HCT116 (cell line): ENCODE data around the gene HLA-DPB1. TPM values are rescaled to one million over a fixed set of nuclear protein-coding genes. Genes with fewer than 3 reads are reported as not detected.

Source experiments
- ATAC-seq: fragments of 200-7000 bp; cut with Tn5 transposase; 2 replicates; pipeline ENCODE4 v1.9.1; 2020; ENCODE audit warnings: mild to moderate bottlenecking, moderate library complexity
- Bru-seq: library from RNA; stranded (reverse); fragments of 400-500 nt; gene quantifications from one replicate; lab custom pipeline; 2021; lab: Mats Ljungman, UMichigan
- BruChase-seq, 2 experiments: library from RNA; stranded (reverse); fragments of 400-500 nt; gene quantifications; one replicate each; lab custom pipeline; 2021; lab: Mats Ljungman, UMichigan
- BruUV-seq: library from RNA; stranded (reverse); fragments of 400-500 nt; replicated peaks from 2 replicates; lab custom pipeline; 2021; lab: Mats Ljungman, UMichigan
- CTCF ChIA-PET: fragments of 300-600 bp; sonication (Branson Sonifier 250); formaldehyde crosslinking; loops from one replicate; lab custom pipeline; 2021; ENCODE audit warnings: antibody characterized with exemption; lab: Charles Lee
- POLR2A ChIA-PET: fragments of 300-600, 350-600 bp; sonication (Branson Sonifier 250); formaldehyde crosslinking; loops from one replicate; lab custom pipeline; 2021; ENCODE audit warnings: antibody characterized with exemption; lab: Charles Lee
- RAD21 ChIA-PET, 2 experiments: fragments of 300-600 bp; sonication (Branson Sonifier 250); formaldehyde crosslinking; loops; one replicate each; lab custom pipeline; 2023; ENCODE audit warnings: low total read pairs in 2 of 2; ENCODE audit not compliant: uncharacterized antibody in 2 of 2, unreplicated experiment in 2 of 2, low non-redundant PET in 1 of 2; lab: Charles Lee
- DNase-seq: peaks from one replicate; pipeline ENCODE4 v3.0.0-alpha.2; 2010; ENCODE audit warnings: low read depth, low spot score
- H2AFZ ChIP-seq: fragments of 200-600 bp; shearing (Covaris generic), sonication (generic); 2 replicates; pipeline ENCODE4 v1.6.1; 2017; ENCODE audit warnings: low read depth, mixed run types, mixed read lengths, antibody characterized with exemption, low read length; ENCODE audit not compliant: poor library complexity, severe bottlenecking
- H3K27ac ChIP-seq: 2 replicates; pipeline ENCODE4 v1.5.1; 2012; ENCODE audit warnings: low read depth, low read length
- H3K27me3 ChIP-seq: fragments of 200-600 bp; sonication (generic); 2 replicates; pipeline ENCODE4 v1.6.1; 2016; ENCODE audit warnings: mixed run types, low read length, mixed read lengths; ENCODE audit not compliant: insufficient read depth
- H3K36me3 ChIP-seq, 2 experiments: fragments of 200-500 bp in 1 of 2; fragments of 200-600 bp in 1 of 2; sonication (Bioruptor generic) in 1 of 2; sonication (generic) in 1 of 2; 2 replicates each; pipeline versions ENCODE4 v1.5.1 to v1.6.1; 2014 to 2016; ENCODE audit warnings: low read length in 2 of 2, inconsistent platforms in 1 of 2, mixed read lengths in 1 of 2, mixed run types in 1 of 2; ENCODE audit not compliant: insufficient read depth in 2 of 2, control insufficient read depth in 1 of 2
- H3K4me1 ChIP-seq, 2 experiments: fragments of 200-600 bp in 1 of 2; sonication (generic) in 1 of 2; 2 replicates each; pipeline versions ENCODE4 v1.5.1 to v1.6.1; 2012 to 2017; ENCODE audit warnings: low read length in 2 of 2, inconsistent platforms in 1 of 2, mild to moderate bottlenecking in 1 of 2, mixed read lengths in 1 of 2, mixed run types in 1 of 2, moderate library complexity in 1 of 2; ENCODE audit not compliant: insufficient read depth in 2 of 2, control insufficient read depth in 1 of 2
- H3K4me2 ChIP-seq: fragments of 200-600 bp; sonication (generic); 2 replicates; pipeline ENCODE4 v1.6.1; 2017; ENCODE audit warnings: mixed run types, low read length, mixed read lengths
- H3K4me3 ChIP-seq, 2 experiments: fragments of 200-600 bp in 1 of 2; sonication (generic) in 1 of 2; replicated peaks in 1 of 2; 2 replicates each; pipeline ENCODE4 v1.5.1; 2011 to 2016; ENCODE audit warnings: low read length in 2 of 2, control low read depth in 1 of 2, low read depth in 1 of 2, mild to moderate bottlenecking in 1 of 2, mixed read lengths in 1 of 2, mixed run types in 1 of 2
- H3K79me2 ChIP-seq: fragments of 200-600 bp; sonication (generic); 2 replicates; pipeline ENCODE4 v1.6.1; 2017; ENCODE audit warnings: mild to moderate bottlenecking, mixed run types, low read length, moderate library complexity, mixed read lengths; ENCODE audit not compliant: insufficient read depth
- H3K9ac ChIP-seq: fragments of 200-600 bp; sonication (generic); 2 replicates; pipeline ENCODE4 v1.6.1; 2016; ENCODE audit warnings: low read length, mixed read lengths
- H3K9me2 ChIP-seq: fragments of 200-600 bp; sonication (generic), shearing (Covaris generic); 2 replicates; pipeline ENCODE4 v1.6.1; 2017; ENCODE audit warnings: mixed run types, mild to moderate bottlenecking, moderate library complexity; ENCODE audit not compliant: insufficient read depth
- H3K9me3 ChIP-seq, 2 experiments: fragments of 200-500 bp in 1 of 2; fragments of 200-600 bp in 1 of 2; sonication (Bioruptor generic) in 1 of 2; sonication (generic) in 1 of 2; 2 replicates each; pipeline ENCODE4 v1.6.1; 2014 to 2017; ENCODE audit warnings: low read length in 2 of 2, mixed read lengths in 2 of 2, inconsistent platforms in 1 of 2, low read depth in 1 of 2, mild to moderate bottlenecking in 1 of 2, mixed run types in 1 of 2, moderate library complexity in 1 of 2; ENCODE audit not compliant: control insufficient read depth in 1 of 2, insufficient read depth in 1 of 2
- H4K20me1 ChIP-seq: fragments of 200-600 bp; sonication (generic), shearing (Covaris generic); 2 replicates; pipeline ENCODE4 v1.6.1; 2017; ENCODE audit warnings: mixed run types, mild to moderate bottlenecking, moderate library complexity; ENCODE audit not compliant: insufficient read depth
- JUND ChIP-seq: IDR thresholded peaks from 2 replicates; pipeline ENCODE4 v1.6.1; 2012
- REST ChIP-seq: IDR thresholded peaks from 2 replicates; pipeline ENCODE4 v1.6.1; 2012; ENCODE audit warnings: low read depth
- SP1 ChIP-seq: IDR thresholded peaks from 2 replicates; pipeline ENCODE4 v1.6.1; 2012; ENCODE audit warnings: low read depth
- intact Hi-C: fragments of 100-400 bp; cut with micrococcal nuclease; formaldehyde crosslinking; loops from 2 replicates; pipeline ENCODE4 v1.10.0; 2022
- long read RNA-seq: library from polyadenylated mRNA; unstranded; transcript quantifications from one replicate; pipeline ENCODE4 v2.0.0, GENCODE V29; 2021; ENCODE audit not compliant: unreplicated experiment
- polyA plus RNA-seq: library from polyadenylated mRNA; unstranded; fragments of >200 nt; gene quantifications from 2 replicates; pipeline ENCODE4 v1.2.1, GENCODE V29; 2012; ENCODE audit warnings: missing spikeins
- total RNA-seq: library from RNA; stranded (reverse); gene quantifications from one replicate; pipeline ENCODE4 v1.2.1, GENCODE V29; 2021; ENCODE audit not compliant: unreplicated experiment

The HLA-DPB1 gene
- 1.5 TPM for total RNA-seq
- 0.80 and 1.0 TPM in 2 replicates for polyA plus RNA-seq
- percentile 24 among the genes with signal in this experiment for Bru-seq, nascent RNA
- percentile 20 among the genes with signal in this experiment for BruChase-seq, experiment 1, labeled RNA remaining after a 6-hour chase
- percentile 18 among the genes with signal in this experiment for BruChase-seq, experiment 2, labeled RNA remaining after a 2-hour chase
- long read RNA-seq = 0 reads

DNA sequence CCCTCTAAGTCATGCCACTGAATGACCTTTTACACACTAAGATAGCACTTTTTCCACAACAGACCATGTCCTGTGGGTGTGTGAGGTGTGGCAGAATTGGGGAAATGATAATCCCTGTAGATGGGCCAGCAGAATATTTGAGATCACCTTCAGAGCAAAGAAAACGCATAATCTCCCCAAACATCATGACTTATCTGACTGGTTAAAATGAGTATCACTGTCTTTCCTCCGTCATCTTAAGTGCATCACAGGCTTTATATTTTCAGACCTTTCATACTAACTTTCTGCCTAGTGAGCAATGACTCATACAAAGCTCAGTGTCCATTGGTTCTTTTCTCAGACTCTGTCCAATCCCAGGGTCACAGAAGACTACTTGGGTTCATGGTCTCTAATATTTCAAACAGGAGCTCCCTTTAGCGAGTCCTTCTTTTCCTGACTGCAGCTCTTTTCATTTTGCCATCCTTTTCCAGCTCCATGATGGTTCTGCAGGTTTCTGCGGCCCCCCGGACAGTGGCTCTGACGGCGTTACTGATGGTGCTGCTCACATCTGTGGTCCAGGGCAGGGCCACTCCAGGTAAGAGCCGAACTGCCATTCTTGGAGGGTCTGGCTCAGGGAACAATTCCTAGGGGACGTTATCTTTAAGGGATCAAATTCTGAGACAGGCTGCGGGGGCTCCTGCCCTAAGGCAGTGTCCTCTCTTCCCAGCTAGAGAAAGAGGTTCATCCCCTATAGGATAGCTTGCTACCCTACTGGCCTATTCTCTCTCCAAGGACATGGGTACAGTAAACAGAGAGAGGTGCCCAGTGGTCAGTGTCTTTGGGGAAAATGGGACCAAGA is at the start of gene HLA-DPB1:
Gene HLA-DPB1, plus strand, starts transcription at position 423 of the 838 bp plus-strand sequence. Its CDS starts 52 bp downstream, at position 475.
- Histone ChIP-seq H2AFZ (peak within 1 kb of the TSS; percentile 76), H3K9ac (no peak within 1 kb of the TSS), H3K27me3 (no peaks in the 10 kb centered on the region), H3K4me2 (0 out of 2 replicates have a peak within 1 kb of the TSS, but pooled peaks have one; percentile 1), H3K36me3 (no peaks in the 10 kb centered on the region), H3K9me3 (no peaks in the 10 kb centered on the region), H4K20me1 (no peaks in the 10 kb centered on the region), H3K9me2 (no peaks in the 10 kb centered on the region), H3K27ac (no peak within 1 kb of the TSS), H3K4me3 (no peak within 1 kb of the TSS), H3K79me2 (no peaks in the 10 kb centered on the region), H3K4me1 (peaks cover 0 to 6% of the 10 kb centered on the region in 2 experiments; a peak in 1 of 4 replicates)
- CTCF ChIA-PET = interaction anchor here (0.6 to 1.6 kb wide), 8 partner anchors 10 to 880 kb away, joined by 3 to 5 read pairs (median 3); no protein-coding TSS in a partner anchor
- no TSS peak for BruUV-seq
- POLR2A ChIA-PET = interaction anchor here (0.8 kb wide), 1 partner anchor 13 kb away, joined by 5 read pairs; no protein-coding TSS in a partner anchor
- RAD21 ChIA-PET = no interaction called here
- TF ChIP-seq SP1 (0 out of 2 replicates have a peak, but pooled peaks have one; percentile 22), REST (no peak), JUND (no peak)
- peak; percentile 93 for ATAC-seq
- peak; percentile 52 for DNase-seq
- intact Hi-C loops = no loop called here
